Uterus (tissue), 2 donors: Measurements from ENCODE around the gene ABHD12B.

ENCODE experiments used
- POLR2A ChIP-seq, 2 donors: fragments of 450-650 bp; IDR thresholded peaks; one replicate each; pipeline ENCODE4 v1.6.1; 2016; ENCODE audit warnings: antibody characterized with exemption in 2 of 2, mild to moderate bottlenecking in 1 of 2, moderate library complexity in 1 of 2
- TF ChIP-seq, protein P1 (sequence below), 4 experiments: fragments of 200-600 bp in 2 of 4; fragments of 450-650 bp in 2 of 4; sonication (generic) in 2 of 4; IDR thresholded peaks; one replicate each; pipeline ENCODE4 v1.5.1; 2016 to 2019; ENCODE audit warnings: antibody characterized with exemption in 4 of 4, mild to moderate bottlenecking in 2 of 4, moderate library complexity in 1 of 4

GRCh38 chr14:50835280-50835679 lies 36.6 kb upstream of the ABHD12B start:
- TF ChIP-seq, protein P1, sequence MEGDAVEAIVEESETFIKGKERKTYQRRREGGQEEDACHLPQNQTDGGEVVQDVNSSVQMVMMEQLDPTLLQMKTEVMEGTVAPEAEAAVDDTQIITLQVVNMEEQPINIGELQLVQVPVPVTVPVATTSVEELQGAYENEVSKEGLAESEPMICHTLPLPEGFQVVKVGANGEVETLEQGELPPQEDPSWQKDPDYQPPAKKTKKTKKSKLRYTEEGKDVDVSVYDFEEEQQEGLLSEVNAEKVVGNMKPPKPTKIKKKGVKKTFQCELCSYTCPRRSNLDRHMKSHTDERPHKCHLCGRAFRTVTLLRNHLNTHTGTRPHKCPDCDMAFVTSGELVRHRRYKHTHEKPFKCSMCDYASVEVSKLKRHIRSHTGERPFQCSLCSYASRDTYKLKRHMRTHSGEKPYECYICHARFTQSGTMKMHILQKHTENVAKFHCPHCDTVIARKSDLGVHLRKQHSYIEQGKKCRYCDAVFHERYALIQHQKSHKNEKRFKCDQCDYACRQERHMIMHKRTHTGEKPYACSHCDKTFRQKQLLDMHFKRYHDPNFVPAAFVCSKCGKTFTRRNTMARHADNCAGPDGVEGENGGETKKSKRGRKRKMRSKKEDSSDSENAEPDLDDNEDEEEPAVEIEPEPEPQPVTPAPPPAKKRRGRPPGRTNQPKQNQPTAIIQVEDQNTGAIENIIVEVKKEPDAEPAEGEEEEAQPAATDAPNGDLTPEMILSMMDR (IDR thresholded peaks at IDR 0.05): no peak
- TF ChIP-seq POLR2A (IDR thresholded peaks at IDR 0.05): no peak
